ENCODE results near the gene KDM4F. TPM values are rescaled to one million over a fixed set of nuclear protein-coding genes. Genes with fewer than 3 reads are reported as not detected.

Gene KDM4F
- total RNA-seq, 2 donors from 2014 or later = not detected

GRCh38 chr11:95089620-95090542, 40.7 kb downstream of the KDM4F start, which contains the start of gene ENDOD1:
TSS of gene ENDOD1 (plus strand) at chr11:95089846. CDS start at chr11:95089928, 82 bp downstream.
- Histone ChIP-seq H3K9me3 (no peaks in the 10 kb centered on the region), H3K36me3 (no peaks in the 10 kb centered on the region), H3K27me3 (replicated peaks; ENCODE audit: insufficient read depth) (no peaks in the 10 kb centered on the region), H3K4me3 (peak within 1 kb of the TSS; percentile 83), H3K27ac (peak within 1 kb of the TSS; percentile 86 to 93), H3K4me1 (ENCODE audit: control insufficient read depth in 1 of 2, low read depth in 2 of 2) (peaks cover 25 to 40% of the 10 kb centered on the region in 2 donors)
- ATAC-seq (ENCODE audit: insufficient number of reproducible peaks, low FRiP score, low read depth) = peak; percentile 73
- TF ChIP-seq, protein P1, sequence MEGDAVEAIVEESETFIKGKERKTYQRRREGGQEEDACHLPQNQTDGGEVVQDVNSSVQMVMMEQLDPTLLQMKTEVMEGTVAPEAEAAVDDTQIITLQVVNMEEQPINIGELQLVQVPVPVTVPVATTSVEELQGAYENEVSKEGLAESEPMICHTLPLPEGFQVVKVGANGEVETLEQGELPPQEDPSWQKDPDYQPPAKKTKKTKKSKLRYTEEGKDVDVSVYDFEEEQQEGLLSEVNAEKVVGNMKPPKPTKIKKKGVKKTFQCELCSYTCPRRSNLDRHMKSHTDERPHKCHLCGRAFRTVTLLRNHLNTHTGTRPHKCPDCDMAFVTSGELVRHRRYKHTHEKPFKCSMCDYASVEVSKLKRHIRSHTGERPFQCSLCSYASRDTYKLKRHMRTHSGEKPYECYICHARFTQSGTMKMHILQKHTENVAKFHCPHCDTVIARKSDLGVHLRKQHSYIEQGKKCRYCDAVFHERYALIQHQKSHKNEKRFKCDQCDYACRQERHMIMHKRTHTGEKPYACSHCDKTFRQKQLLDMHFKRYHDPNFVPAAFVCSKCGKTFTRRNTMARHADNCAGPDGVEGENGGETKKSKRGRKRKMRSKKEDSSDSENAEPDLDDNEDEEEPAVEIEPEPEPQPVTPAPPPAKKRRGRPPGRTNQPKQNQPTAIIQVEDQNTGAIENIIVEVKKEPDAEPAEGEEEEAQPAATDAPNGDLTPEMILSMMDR (IDR thresholded peaks at IDR 0.05) = no peak
- DNase-seq (ENCODE audit: low spot score) = no peak

GRCh38 chr11:95091663-95092180, 42.5 kb downstream of the KDM4F start:
- peak overlapping the region; percentile 83 for H3K4me3 ChIP-seq
- no peak for ATAC-seq (ENCODE audit: insufficient number of reproducible peaks, low FRiP score, low read depth)

DNA sequence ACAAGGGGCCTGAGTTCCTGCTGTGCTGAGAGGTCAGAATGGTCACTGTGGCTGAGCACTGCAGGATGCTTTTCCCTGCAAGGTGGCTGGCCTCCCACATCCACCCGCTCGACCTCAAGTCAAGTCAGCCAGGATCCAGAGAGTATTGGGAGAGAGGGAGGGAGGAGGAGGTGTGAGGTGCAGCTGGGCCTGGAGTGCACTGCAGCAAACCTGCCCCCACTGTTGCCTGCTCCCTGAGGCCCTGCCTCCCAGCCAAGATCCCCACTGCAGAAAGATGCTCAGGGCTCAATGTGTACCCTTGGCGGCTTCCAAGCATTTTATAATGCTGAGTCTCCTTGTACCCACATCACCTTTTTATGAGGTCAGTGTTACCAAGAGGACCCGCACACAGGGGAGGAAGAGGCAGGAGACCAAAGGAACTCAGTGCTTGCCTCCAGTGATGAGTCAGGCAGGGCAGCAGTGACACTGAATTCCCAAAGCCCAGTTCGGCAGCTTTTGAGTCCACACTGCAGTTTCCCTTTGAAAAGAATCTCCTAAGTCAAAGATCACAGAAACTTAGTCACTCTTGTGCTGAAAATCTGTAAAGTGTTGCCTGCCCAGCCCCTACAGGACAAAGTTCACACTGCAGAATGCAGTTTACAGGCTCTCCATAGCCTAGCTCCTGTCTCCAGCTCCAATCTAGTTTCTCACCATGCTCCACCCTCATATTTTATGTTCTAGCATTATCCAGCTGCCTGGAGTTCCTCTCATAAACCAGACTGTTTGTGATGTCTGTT, 43.5 kb downstream of the KDM4F start:
- ATAC-seq (ENCODE audit: insufficient number of reproducible peaks, low FRiP score, low read depth) (no peak), DNase-seq (ENCODE audit: low spot score) (no peak)
- Histone ChIP-seq H3K27me3 (replicated peaks; ENCODE audit: insufficient read depth) (no peaks in the 10 kb centered on the region), H3K9me3 (no peaks in the 10 kb centered on the region), H3K4me3 (peak overlapping the region; percentile 4), H3K27ac (peak overlapping the region in 1 of 2 donors; percentile 16), H3K36me3 (no peaks in the 10 kb centered on the region), H3K4me1 (ENCODE audit: control insufficient read depth in 1 of 2, low read depth in 2 of 2) (peaks cover 45 to 65% of the 10 kb centered on the region in 2 donors)
- TF ChIP-seq, protein P1 (IDR thresholded peaks at IDR 0.05) = peak; percentile 53

More at GRCh38 chr11:95091663-95092180, 42.5 kb downstream of the KDM4F start:
- Histone ChIP-seq H3K4me1 (ENCODE audit: control insufficient read depth in 1 of 2, low read depth in 2 of 2) (peaks cover 41 to 56% of the 10 kb centered on the region in 2 donors), H3K27ac (no peak overlapping the region), H3K9me3 (no peaks in the 10 kb centered on the region), H3K27me3 (replicated peaks; ENCODE audit: insufficient read depth) (no peaks in the 10 kb centered on the region), H3K36me3 (no peaks in the 10 kb centered on the region)
- no peak for DNase-seq (ENCODE audit: low spot score)
- TF ChIP-seq, protein P1 (IDR thresholded peaks at IDR 0.05) = no peak

- no peak overlapping the region for H3K27ac ChIP-seq
- no peaks in the 10 kb centered on the region for H3K27me3 ChIP-seq (replicated peaks; ENCODE audit: insufficient read depth)
- no peak overlapping the region for H3K4me3 ChIP-seq
- DNase-seq (ENCODE audit: low spot score) = no peak
- ATAC-seq (ENCODE audit: insufficient number of reproducible peaks, low FRiP score, low read depth) = no peak
- H3K4me1 ChIP-seq (ENCODE audit: control insufficient read depth in 1 of 2, low read depth in 2 of 2) = peaks cover 45 to 65% of the 10 kb centered on the region in 2 donors
- H3K9me3 ChIP-seq = no peaks in the 10 kb centered on the region
- TF ChIP-seq, protein P1 (IDR thresholded peaks at IDR 0.05) = no peak
- no peaks in the 10 kb centered on the region for H3K36me3 ChIP-seq
Observed at GRCh38 chr11:95093548-95093947, 44.3 kb downstream of the KDM4F start.

All from thoracic aorta (tissue), 2 donors.